Ovary (tissue), 3 donors: ENCODE data around the gene PADI4.

Source experiments
- CTCF ChIP-seq, 3 donors: fragments of 450-650 bp in 2 of 3; fragments of 200-600 bp in 1 of 3; IDR thresholded peaks; one replicate each; pipeline versions ENCODE4 v1.5.1 to v1.8.0; 2016 to 2022; ENCODE audit warnings: antibody characterized with exemption in 3 of 3, mild to moderate bottlenecking in 1 of 3
- EP300 ChIP-seq: sonication (generic); formaldehyde crosslinking; IDR thresholded peaks from one replicate; pipeline ENCODE4 v1.6.1; 2017; ENCODE audit warnings: antibody characterized with exemption
- POLR2A ChIP-seq: fragments of 450-650 bp; IDR thresholded peaks from one replicate; pipeline ENCODE4 v1.6.1; 2017; ENCODE audit warnings: antibody characterized with exemption, mild to moderate bottlenecking, moderate library complexity
- donor health status: DM: no; HTN: no; CAD: no.

- no peak for TF ChIP-seq POLR2A
- no peak for TF ChIP-seq CTCF (IDR thresholded peaks at IDR 0.05)
- no peak for TF ChIP-seq EP300
Observed at GRCh38 chr1:17361687-17362086, 53.7 kb downstream of the PADI4 start.
